GM12801 (cell line): ENCODE measurements around the gene TULP4.

Experiments
- CTCF ChIP-seq: IDR thresholded peaks from one replicate; pipeline ENCODE4 v1.5.1; 2011; ENCODE audit warnings: control low read depth; ENCODE audit not compliant: insufficient read length; ENCODE audit errors: extremely low read depth

The TULP4 gene

GRCh38 chr6:158557927-158558326 is 245.7 kb downstream of the TULP4 start:
- TF ChIP-seq CTCF = no peak

GRCh38 chr6:158558415-158559306 is 246.4 kb downstream of the TULP4 start:
- no peak for TF ChIP-seq CTCF

- TF ChIP-seq CTCF = no peak
Measured at GRCh38 chr6:158559338-158559894, 247.2 kb downstream of the TULP4 start.

- no peak for TF ChIP-seq CTCF
Measured at GRCh38 chr6:158559895-158560835, 247.9 kb downstream of the TULP4 start, which contains the start of gene TMEM181. Gene TMEM181 (plus strand): TSS chr6:158560091. CDS start chr6:158560225, 134 bp downstream.

GRCh38 chr6:158560836-158561320 is 248.6 kb downstream of the TULP4 start:
- TF ChIP-seq CTCF = no peak
